NCI-H1436 treated with DMSO at 0.1 percent for 48 hours (cell line): ENCODE data around the gene INTS7.
"Not testable (repeated sequence)": the region's sequence is repeated elsewhere in the genome, so short reads cannot be mapped to it uniquely, and the experiment has no call there.

Experiments used
- DNase-seq: peaks from one replicate; lab custom pipeline; 2025; lab: John Stamatoyannopoulos, UW

Gene INTS7

GRCh38 chr1:212037900-212038299 lies 2.5 kb upstream of the INTS7 start:
- no peak for DNase-seq

GRCh38 chr1:212035835-212036605 lies 663 bp upstream of the INTS7 start:
- no peak for DNase-seq

- DNase-seq: no peak
Measured at GRCh38 chr1:212034516-212035122, 738 bp downstream of the INTS7 start.

GRCh38 chr1:212030936-212031528 lies 4.3 kb downstream of the INTS7 start:
- DNase-seq: no peak

- DNase-seq: not testable (repeated sequence)
Measured at GRCh38 chr1:212027727-212028126, 7.6 kb downstream of the INTS7 start.

GRCh38 chr1:212024469-212025149 lies 10.7 kb downstream of the INTS7 start:
- no peak for DNase-seq

DNA sequence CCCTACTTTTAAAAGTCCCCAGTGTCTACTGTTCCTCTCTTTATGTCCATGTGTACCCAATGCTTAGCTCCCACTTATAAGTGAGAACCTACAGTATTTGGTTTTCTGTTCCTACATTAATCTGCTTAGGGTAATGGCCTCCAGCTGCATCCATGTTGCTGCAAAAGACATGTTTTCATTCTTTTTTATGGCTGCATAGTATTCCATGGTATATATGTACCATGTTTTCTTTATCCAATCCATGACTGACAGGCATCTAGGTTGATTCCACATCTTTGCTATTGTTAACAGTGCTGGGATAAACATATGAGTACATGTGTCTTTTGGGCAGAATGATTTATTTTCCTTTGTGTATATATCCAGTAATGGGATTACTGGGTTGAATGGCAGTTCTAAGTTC lies 12.4 kb downstream of the INTS7 start:
- not testable (repeated sequence) for DNase-seq

- DNase-seq: no peak
Measured at GRCh38 chr1:212021563-212021962, 13.8 kb downstream of the INTS7 start.

- no peak for DNase-seq
Measured at GRCh38 chr1:212020975-212021374, 14.4 kb downstream of the INTS7 start.

- DNase-seq: no peak
Measured at GRCh38 chr1:212013672-212014071, 21.7 kb downstream of the INTS7 start.

- DNase-seq: no peak
Measured at GRCh38 chr1:212012034-212012740, 23.2 kb downstream of the INTS7 start.

GRCh38 chr1:212010004-212010403 lies 25.4 kb downstream of the INTS7 start:
- no peak for DNase-seq

DNA sequence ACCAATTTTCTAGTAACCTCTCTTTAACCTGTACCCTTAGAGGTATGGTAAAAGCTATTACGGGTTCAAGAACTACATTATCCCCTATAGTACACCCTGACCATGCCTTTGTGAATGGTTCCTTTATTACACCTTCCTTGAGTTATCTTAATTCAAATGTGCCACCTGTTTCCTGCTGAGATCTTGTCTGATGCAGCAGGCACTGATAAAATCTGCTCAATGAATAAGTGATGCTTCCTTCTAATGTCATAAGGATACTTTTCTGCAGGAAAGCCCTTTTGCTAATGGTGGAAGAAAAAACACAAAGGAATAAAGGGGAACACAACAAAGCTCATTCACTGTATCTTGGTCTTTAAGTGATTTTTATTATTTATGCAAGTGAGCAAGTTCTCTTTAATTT lies 25.8 kb downstream of the INTS7 start:
- DNase-seq: no peak

GRCh38 chr1:212007886-212008285 lies 27.5 kb downstream of the INTS7 start:
- no peak for DNase-seq

DNA sequence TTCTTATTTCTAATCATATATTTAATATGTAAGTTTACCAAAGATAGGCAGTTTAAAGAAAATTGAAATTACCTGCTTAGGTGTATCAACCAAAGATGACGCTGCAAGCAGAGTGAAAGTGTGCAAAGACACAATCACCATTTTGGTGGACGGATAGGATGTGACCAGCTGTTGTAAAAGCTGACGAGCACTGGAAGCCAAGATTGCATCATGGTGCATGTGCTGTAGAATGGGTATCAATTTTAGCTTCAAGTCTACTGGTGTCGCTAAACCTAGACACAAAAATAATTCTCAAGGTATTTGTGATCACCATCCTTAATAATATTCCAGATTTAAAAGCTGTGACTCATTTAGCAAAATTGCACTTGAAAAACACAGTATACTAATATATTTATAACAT lies 28.2 kb downstream of the INTS7 start:
- no peak for DNase-seq

- no peak for DNase-seq
Measured at GRCh38 chr1:212004895-212005608, 30.3 kb downstream of the INTS7 start.

- no peak for DNase-seq
Measured at GRCh38 chr1:212002536-212002935, 32.8 kb downstream of the INTS7 start.

- DNase-seq: not testable (repeated sequence)
Measured at GRCh38 chr1:211997426-211997825, 37.9 kb downstream of the INTS7 start.

GRCh38 chr1:211991695-211992094 lies 43.7 kb downstream of the INTS7 start:
- DNase-seq: no peak

GRCh38 chr1:211986628-211987254 lies 48.6 kb downstream of the INTS7 start:
- DNase-seq: no peak
